GM23248 (cell line): ENCODE results near the gene DTNA.

Experiments
- EZH2 ChIP-seq: fragments of 200-600 bp; sonication (generic); IDR thresholded peaks from 2 replicates; pipeline ENCODE4 v1.6.1; 2018; ENCODE audit warnings: antibody characterized with exemption, mild to moderate bottlenecking; ENCODE audit not compliant: insufficient read depth, poor library complexity, severe bottlenecking
- EZH2phosphoT487 ChIP-seq: fragments of 200-600 bp; sonication (generic); IDR thresholded peaks from 2 replicates; pipeline ENCODE4 v1.6.1; 2018; ENCODE audit warnings: antibody characterized with exemption, moderate library complexity, mild to moderate bottlenecking, low read depth; ENCODE audit not compliant: insufficient read depth

DNA sequence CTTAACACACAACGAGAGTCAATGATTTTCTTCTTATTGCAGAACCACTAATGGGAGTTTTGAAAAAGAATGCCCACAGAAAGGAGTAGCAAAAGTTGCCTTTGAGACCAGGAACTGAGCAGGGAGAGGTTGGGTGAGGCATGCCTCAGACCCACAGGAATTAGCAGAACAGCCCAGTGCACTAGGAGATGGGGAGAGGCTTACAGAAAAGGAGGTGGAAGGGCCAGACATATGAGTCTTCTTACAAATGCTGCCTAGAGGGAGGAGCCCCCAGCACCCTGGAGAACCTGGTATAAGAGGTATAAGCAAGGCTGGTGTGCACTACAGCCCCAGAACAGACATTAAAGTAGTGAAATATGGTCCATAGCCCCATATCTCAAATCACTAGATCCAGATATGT is 162.0 kb downstream of the DTNA start:
- TF ChIP-seq EZH2 (no peak), EZH2phosphoT487 (no peak)
